Measurements from ENCODE around the gene ANO4.
"Not testable (repeated sequence)": the region's sequence is repeated elsewhere in the genome, so short reads cannot be mapped to it uniquely, and the experiment has no call there.

The ANO4 gene

GRCh38 chr12:100989509-100989908, 194.9 kb downstream of the ANO4 start:
- not testable (repeated sequence) for DNase-seq (ENCODE audit: low read depth in 3 of 3)

DNA sequence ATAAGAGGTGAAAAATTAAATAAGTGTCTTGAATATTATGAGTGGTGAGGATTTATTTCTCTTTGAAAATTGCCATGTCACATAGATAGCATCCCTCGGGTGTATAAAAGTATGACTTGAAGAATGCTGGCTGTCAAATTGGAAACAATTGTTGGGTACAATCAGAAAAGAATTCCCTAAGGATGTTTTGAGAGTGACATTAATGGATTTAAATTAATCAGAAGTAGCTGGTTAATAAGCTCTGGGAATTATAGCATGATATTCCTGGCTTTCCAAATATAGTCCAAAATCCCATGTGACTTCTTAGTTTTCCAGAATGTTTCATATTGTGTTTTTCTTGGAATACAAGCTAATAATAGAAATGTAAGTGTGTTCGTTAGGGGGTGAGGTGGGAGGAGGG, 196.5 kb downstream of the ANO4 start:
- no peak for DNase-seq (ENCODE audit: low read depth in 3 of 3)

GRCh38 chr12:100992194-100992593, 197.6 kb downstream of the ANO4 start:
- DNase-seq (ENCODE audit: low read depth in 3 of 3), result no peak

GRCh38 chr12:100993916-100994450, 199.4 kb downstream of the ANO4 start:
- DNase-seq (ENCODE audit: low read depth in 3 of 3), result no peak

DNA sequence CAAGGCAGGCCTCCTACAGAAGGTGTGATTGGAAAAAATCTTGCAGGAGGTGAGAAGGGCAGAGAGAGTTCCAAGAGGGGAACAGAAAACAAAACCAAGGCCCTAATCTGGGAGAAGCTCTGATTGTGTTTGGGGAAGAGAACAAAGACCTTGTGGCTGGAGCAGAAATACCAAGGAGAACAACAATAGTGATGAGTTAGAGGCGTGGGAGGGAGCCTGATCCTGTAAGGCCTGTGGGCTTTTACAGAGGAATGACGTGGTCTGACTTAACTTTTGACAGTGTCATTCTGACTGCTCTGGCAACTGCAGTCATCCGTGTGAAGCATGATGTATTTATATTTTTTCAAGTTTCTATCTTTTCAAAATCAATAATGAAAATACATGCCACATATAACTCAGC, 200.6 kb downstream of the ANO4 start:
- no peak for DNase-seq (ENCODE audit: low read depth in 3 of 3)

GRCh38 chr12:100995771-100996170, 201.2 kb downstream of the ANO4 start:
- no peak for DNase-seq (ENCODE audit: low read depth in 3 of 3)

- no peak for DNase-seq (ENCODE audit: low read depth in 3 of 3)
These were observed 207.1 kb downstream of the ANO4 start for GRCh38 chr12:101001669-101002068.

DNA sequence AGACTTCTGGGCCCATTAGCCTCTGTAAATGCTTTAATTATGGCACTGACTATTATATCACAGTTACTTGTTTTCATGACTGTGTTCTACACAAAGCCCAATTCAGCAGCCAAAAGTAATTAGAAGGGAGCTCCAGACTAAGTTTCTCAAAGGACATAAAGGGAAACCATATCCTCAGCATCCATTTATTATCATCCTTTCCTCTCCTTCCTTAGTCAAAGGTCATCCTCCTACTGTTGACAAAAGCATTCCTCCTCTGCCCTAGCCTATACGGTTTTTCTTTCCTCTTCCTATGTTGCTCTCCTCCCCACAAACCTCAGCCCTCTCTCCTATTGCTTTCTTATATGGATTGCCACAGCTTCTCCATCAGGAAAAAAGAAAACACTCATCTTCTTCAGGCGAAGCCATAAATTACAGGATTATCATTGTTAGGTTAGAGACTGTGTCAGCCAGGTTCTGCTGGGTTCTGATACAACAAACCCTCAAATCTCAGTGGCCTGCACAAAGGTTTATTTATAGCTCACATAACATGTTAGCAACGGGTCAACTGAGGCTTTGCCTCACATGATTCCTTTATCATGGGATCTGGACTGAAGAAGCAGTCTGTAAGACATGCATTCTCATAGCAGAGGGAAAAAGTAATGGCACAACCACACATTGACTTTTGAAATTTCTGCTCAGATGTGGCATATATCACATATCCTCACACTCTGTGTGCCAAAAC, 208.3 kb downstream of the ANO4 start:
- DNase-seq (ENCODE audit: low read depth in 3 of 3), result no peak

GRCh38 chr12:101004898-101005297, 210.3 kb downstream of the ANO4 start:
- DNase-seq (ENCODE audit: low read depth in 3 of 3), result no peak

- DNase-seq (ENCODE audit: low read depth in 3 of 3), result no peak
These were observed 214.7 kb downstream of the ANO4 start for GRCh38 chr12:101009274-101009673.

DNA sequence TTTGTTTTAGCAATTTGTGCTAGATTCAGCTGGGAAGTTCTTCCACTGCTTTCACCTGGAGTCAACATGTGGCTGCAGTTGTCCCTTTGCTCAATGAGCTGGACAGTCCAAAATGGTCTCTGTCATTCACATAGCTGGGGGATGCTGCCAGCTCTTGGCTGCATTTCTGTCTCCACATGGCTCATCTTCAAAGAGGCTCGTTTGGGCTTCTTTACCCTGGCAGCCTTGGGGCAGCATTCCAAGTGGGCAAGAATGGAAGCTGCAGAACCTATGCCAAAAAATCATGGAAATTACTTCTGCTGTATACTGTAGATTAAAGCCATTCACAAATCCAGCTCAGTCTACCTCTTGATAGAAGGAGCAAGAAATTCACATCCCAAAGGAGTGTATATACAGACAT, 216.3 kb downstream of the ANO4 start:
- DNase-seq (ENCODE audit: low read depth in 3 of 3), result no peak

DNA sequence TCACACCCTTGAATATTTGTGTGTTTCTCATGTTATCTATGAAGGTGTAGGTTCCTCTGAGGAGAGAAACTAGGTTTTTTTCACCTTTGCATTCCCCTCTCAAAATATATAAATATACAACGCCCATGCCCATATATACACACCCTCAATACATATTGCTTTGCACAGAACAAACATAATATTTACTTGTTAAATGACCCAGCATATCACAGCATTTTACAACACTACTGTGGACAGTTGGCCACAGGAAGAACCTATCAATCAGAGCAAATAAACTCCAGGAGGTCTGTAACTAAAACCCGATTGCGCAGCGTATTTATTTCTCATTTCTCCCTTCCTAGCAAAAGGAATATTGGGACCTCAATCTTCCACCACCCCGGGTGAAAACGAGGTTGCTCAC, 219.4 kb downstream of the ANO4 start:
- no peak for DNase-seq (ENCODE audit: low read depth in 3 of 3)

DNA sequence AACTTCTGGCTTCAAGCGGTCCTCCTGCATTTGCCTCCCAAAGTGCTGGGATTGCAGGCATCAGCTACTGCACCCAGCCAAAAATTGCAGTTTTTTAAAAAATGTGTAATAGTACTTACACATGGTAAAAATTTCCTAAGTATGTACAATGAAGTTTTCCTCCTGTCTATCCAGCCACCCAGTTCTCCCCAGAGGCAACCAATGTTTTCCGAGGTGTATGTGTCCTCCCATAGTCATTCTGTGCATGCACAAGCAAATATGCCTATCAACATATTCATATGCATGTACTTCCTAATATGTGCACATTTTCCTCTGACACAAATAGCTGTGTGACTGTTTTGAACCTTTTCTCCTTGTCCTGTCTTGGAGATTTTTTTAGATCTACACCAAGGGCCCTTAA, 220.5 kb downstream of the ANO4 start:
- DNase-seq (ENCODE audit: low read depth in 3 of 3), result no peak

GRCh38 chr12:101018540-101018939, 224.0 kb downstream of the ANO4 start:
- DNase-seq (ENCODE audit: low read depth in 3 of 3), result no peak

DNA sequence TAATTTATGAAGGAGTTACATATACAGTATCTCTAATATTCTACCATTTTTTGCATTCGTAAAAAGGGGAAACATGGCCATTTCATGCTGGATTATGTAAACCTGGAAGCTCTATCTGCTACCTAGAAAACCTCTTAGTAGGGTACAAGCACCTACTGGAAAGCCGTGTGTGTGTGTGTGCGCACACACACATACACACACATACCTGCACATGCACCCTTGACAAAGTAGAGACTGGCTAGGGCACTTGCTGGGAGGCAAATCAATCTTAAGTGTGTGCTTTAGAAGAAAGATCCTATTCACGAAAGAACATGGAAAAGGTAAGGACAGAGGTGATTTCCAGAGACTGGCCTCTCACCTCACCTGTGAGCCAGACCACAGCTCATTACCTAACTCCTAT, 224.6 kb downstream of the ANO4 start:
- DNase-seq (ENCODE audit: low read depth in 3 of 3), result no peak

- no peak for DNase-seq (ENCODE audit: low read depth in 3 of 3)
These were observed 225.1 kb downstream of the ANO4 start for GRCh38 chr12:101019667-101020066.

DNA sequence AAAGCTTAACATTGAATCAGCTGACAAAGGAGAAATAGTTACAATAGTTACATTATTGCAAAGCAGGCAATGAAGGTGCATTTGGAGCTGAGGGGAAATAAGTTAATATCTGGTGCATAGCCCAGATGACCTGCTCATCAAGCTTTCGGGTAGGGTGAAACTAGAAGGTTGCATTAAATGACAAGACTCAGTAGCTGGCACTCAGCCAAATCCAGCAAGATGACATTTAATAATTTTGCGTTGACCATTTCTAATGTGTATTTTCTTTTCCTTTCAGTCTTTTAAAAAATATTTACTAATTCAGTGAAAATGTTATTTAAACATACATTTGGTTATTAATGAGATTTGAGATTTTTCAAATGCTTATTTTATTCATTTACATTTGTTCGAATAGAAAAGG, 226.9 kb downstream of the ANO4 start:
- no peak for DNase-seq (ENCODE audit: low read depth in 3 of 3)

- no peak for DNase-seq (ENCODE audit: low read depth in 3 of 3)
These were observed 227.4 kb downstream of the ANO4 start for GRCh38 chr12:101021911-101022388.

- DNase-seq (ENCODE audit: low read depth in 3 of 3), result no peak
These were observed 232.6 kb downstream of the ANO4 start for GRCh38 chr12:101027200-101027599.

DNA sequence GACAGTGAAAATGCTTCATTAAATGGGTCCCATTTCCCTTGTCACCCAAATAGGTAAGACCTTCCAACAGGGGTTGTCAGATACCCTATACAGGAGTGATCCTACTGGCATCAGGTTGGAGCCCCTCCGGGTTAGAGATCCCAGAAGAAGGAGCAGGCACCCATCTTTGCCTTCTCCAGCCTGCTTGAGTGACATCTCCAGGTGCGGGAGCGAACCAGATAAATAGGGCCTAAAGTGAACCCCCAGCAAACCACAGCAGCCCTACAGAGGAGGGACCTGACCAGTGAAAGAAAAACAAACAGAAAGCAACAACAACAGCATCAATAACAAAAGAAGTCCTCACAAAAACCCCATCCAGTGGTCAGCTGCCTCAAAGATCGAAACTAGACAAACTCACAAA, 233.2 kb downstream of the ANO4 start:
- DNase-seq (ENCODE audit: low read depth in 3 of 3), result no peak

GRCh38 chr12:101038289-101038871, 243.8 kb downstream of the ANO4 start:
- DNase-seq (ENCODE audit: low read depth in 3 of 3), result no peak

- no peak for DNase-seq (ENCODE audit: low read depth in 3 of 3)
These were observed 245.4 kb downstream of the ANO4 start for GRCh38 chr12:101039848-101040531.

- DNase-seq (ENCODE audit: low read depth in 3 of 3), result no peak
These were observed 246.4 kb downstream of the ANO4 start for GRCh38 chr12:101040936-101041335.
